Measurements from ENCODE around the gene PRDM16.

PRDM16 gene

GRCh38 chr1:3127738-3128137 lies 58.7 kb downstream of the PRDM16 start:
- DNase-seq: no peak

- no peak for DNase-seq
These were observed 59.6 kb downstream of the PRDM16 start for GRCh38 chr1:3128431-3129132.

GRCh38 chr1:3129133-3129490 lies 60.1 kb downstream of the PRDM16 start:
- no peak for DNase-seq

- no peak for DNase-seq
These were observed 61.3 kb downstream of the PRDM16 start for GRCh38 chr1:3130268-3130667.

GRCh38 chr1:3132660-3133059 lies 63.7 kb downstream of the PRDM16 start:
- no peak for DNase-seq

- DNase-seq: no peak
These were observed 64.7 kb downstream of the PRDM16 start for GRCh38 chr1:3133686-3134085.

GRCh38 chr1:3134381-3135072 lies 65.5 kb downstream of the PRDM16 start:
- no peak for DNase-seq

- no peak for DNase-seq
These were observed 66.2 kb downstream of the PRDM16 start for GRCh38 chr1:3135073-3135702.

- DNase-seq: no peak
These were observed 66.9 kb downstream of the PRDM16 start for GRCh38 chr1:3135744-3136455.

DNA sequence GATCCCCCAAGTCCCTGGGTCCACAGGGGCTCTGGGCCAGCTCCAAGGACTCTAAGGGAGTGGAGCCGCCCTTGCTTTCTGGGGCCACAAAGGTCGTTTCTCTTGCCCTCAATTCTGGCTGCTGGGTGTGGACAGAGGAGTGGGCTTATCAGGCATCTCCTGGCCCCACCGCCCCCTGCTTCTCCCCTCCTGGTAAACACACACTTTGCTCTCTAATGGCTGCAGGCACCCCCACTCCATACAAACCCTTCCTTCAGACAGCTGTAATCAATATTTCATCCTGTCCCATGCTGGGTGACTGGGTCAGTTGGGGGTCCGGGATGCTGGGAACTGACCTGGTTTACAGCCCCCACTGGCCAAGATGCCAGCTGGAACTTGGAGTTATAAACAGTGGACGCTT lies 67.5 kb downstream of the PRDM16 start:
- DNase-seq: no peak

DNA sequence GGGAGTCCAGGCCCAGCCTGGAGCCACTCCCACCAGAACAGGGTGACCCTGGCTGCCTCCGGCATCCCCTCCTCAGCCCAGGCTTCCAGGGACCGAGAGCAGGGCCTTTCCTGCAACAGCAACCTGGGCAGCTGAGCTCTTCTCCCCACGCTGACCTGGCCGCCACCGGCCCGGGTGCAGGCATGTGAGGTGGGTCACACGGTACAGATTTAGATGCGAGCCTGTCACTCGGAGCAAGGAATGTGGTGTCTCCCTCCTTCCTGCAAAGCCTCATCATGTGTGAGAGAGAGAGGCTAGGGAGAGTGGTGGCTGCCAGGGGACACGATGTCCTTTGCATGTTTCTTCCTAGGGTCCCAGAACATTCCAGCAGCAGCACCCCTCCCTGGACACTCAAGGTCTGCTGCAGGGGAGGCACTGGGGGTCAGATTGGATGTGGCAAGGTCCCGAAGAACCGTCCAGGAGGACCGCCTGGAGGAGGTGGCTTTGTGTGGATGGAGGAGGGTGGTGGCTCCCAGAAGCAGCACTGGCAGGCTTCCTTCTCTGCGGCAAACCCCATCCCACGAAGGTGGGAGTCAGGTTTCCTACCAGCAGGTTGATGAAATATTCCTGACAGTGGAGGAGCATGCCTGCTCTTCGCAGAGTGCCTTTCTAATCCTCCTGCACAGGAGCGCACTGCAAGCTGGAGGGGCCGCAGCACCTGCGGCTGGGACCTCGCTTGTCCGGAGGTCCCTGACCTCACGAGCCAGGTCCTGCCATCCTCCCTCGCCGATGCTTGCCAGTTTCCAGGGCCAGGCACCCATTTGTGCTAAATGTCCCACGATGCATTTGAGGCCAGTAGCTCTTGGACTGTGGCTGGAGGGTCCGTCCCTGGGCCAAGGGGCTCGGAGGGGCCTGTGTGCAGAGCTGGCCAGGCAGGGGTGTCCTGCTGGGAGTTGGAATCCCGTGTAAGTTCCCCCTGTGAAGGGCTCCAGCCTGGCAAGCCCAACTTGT lies 68.4 kb downstream of the PRDM16 start:
- no peak for DNase-seq

- DNase-seq: no peak
These were observed 69.7 kb downstream of the PRDM16 start for GRCh38 chr1:3138623-3139151.

- no peak for DNase-seq
These were observed 70.4 kb downstream of the PRDM16 start for GRCh38 chr1:3139451-3139852.

GRCh38 chr1:3139871-3140361 lies 70.9 kb downstream of the PRDM16 start:
- no peak for DNase-seq

DNA sequence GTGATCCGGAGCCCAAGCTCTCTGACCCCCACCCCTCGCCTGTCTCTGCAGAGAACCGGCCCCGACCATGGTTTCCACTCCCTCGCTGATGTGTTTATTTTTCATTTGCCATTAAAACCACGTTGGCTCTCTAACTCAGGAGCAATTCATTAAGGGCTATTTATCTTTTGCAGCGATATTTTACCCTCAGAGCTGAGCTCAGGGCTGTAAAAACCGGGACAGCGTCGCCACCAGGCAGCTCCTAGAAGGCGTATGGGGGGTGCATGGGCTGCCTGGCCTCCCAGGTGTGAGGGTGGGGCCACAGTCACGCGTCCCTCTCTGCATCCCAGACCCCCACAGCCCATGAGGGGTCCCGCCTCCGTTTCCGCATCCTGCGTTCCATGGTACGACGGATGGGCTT lies 71.4 kb downstream of the PRDM16 start:
- no peak for DNase-seq

- DNase-seq: no peak
These were observed 72.1 kb downstream of the PRDM16 start for GRCh38 chr1:3141129-3141528.

DNA sequence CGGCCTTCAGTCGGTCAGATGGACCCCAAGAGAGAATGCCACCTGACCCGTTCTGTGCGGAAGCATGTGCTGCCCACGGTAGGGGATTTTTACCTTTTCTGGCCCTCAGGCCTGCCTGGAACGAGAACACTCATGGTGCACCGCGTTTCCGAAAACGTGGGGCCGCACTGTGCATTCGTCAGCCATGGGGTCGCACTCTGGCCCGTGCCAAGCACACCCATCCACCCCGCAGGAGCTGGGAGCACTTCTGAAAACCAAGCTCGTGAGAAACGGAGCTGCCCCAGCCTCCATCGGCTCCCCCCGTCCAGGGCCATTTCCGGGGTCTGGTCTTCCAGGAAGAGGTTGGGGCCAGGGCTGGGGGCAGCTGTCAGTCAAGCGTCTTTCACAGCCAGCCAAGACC lies 72.8 kb downstream of the PRDM16 start:
- DNase-seq: no peak

DNA sequence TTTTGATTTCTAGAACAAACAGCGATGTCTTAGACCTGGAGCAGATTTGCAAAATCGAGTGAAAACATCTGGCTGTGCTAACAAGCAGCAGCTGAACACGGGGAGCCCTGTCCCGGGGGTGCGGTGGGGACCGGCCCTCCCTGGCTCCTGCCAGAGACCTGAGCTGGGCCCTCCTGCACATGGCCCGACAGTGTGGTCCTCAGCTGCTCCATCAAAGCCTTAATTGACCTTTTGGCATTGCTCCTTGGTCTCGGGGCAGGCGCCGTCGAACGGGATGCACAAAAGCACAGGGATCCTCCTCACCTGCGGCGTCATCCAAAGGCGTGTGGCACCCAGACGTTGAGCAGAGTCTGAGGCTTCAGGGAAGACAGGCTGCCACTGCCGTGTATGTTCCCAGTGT lies 73.2 kb downstream of the PRDM16 start:
- no peak for DNase-seq

GRCh38 chr1:3142751-3143150 lies 73.7 kb downstream of the PRDM16 start:
- DNase-seq: no peak

- no peak for DNase-seq
These were observed 76.7 kb downstream of the PRDM16 start for GRCh38 chr1:3145532-3146325.

DNA sequence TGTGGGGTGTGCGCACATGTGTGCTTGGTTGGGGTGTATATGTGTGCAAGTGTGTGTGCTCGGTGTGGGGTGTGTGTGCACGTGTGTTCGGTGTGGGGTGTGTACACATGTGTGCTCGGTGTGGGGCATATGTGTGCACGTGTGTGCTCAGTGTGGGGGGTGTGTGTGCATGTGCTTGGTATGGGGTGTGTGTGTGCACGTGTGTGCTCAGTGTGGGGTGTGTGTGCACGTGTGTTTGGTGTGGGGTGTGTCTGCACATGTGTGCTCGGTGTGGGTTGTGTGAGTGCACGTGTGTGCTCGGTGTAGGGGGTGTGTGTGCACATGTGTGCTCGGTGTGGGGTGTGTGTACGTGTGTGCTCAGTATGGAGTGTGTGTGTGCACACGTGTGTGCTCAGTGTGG lies 77.5 kb downstream of the PRDM16 start:
- DNase-seq: no peak

All from CD4-positive, alpha-beta T cell treated with Interleukin-6 for 4 hours (primary cell).